Measurements from ENCODE around the gene GBX2. TPM values are rescaled to one million over a fixed set of nuclear protein-coding genes. Genes with fewer than 3 reads are reported as not detected.
"Not testable (repeated sequence)": the region's sequence is repeated elsewhere in the genome, so short reads cannot be mapped to it uniquely, and the experiment has no call there.

GBX2 gene
- total and polyA plus RNA-seq, 5 donors from 2014 or later, result not detected

- Histone ChIP-seq H3K27me3 (ENCODE audit: control insufficient read depth, insufficient read depth, low read length) (no peaks in the 10 kb centered on the region), H3K4me1 (ENCODE audit: control insufficient read depth, insufficient read depth, low read length, poor library complexity, severe bottlenecking) (no peaks in the 10 kb centered on the region), H3K36me3 (ENCODE audit: control insufficient read depth, insufficient read depth, low read length) (no peaks in the 10 kb centered on the region), H3K27ac (ENCODE audit: insufficient read depth, low read length, poor library complexity, severe bottlenecking) (no peak overlapping the region), H3K9me3 (ENCODE audit: control insufficient read depth in 2 of 2, low read length in 2 of 2) (peaks cover 0 to 4% of the 10 kb centered on the region in 2 experiments), H3K4me3 (ENCODE audit: low read depth, low read length) (no peak overlapping the region)
- H3K27ac Mint-ChIP-seq, result no peak overlapping the region
- DNase-seq, result no peak
- no peak for ATAC-seq (ENCODE audit: low read depth in 2 of 2)
- H3K4me3 Mint-ChIP-seq, result no peak overlapping the region
- peaks cover 0 to 14% (median 6%) of the 10 kb centered on the region in 7 donors for H3K9me3 Mint-ChIP-seq
- H3K36me3 Mint-ChIP-seq, result no peaks in the 10 kb centered on the region
- H3K4me1 Mint-ChIP-seq, result peaks cover 0 to 2% (median under 1%) of the 10 kb centered on the region in 4 donors
- peaks cover 24% of the 10 kb centered on the region for H3K27me3 Mint-ChIP-seq
These were observed 11.9 kb downstream of the GBX2 start for GRCh38 chr2:236156095-236156859.

GRCh38 chr2:236155406-236155805, 12.8 kb downstream of the GBX2 start:
- Mint-ChIP-seq H3K27ac (no peak overlapping the region), H3K4me3 (no peak overlapping the region), H3K4me1 (peaks cover 0 to 2% (median under 1%) of the 10 kb centered on the region in 4 donors), H3K36me3 (no peaks in the 10 kb centered on the region), H3K27me3 (peaks cover 20% of the 10 kb centered on the region), H3K9me3 (peaks cover 0 to 14% (median 8%) of the 10 kb centered on the region in 7 donors)
- Histone ChIP-seq H3K9me3 (ENCODE audit: control insufficient read depth in 2 of 2, low read length in 2 of 2) (peaks cover 0 to 4% of the 10 kb centered on the region in 2 experiments), H3K27ac (ENCODE audit: insufficient read depth, low read length, poor library complexity, severe bottlenecking) (no peak overlapping the region), H3K4me3 (ENCODE audit: low read depth, low read length) (no peak overlapping the region), H3K27me3 (ENCODE audit: control insufficient read depth, insufficient read depth, low read length) (no peaks in the 10 kb centered on the region), H3K36me3 (ENCODE audit: control insufficient read depth, insufficient read depth, low read length) (no peaks in the 10 kb centered on the region), H3K4me1 (ENCODE audit: control insufficient read depth, insufficient read depth, low read length, poor library complexity, severe bottlenecking) (no peaks in the 10 kb centered on the region)
- DNase-seq (no peak), ATAC-seq (ENCODE audit: low read depth in 2 of 2) (no peak)

- H3K9me3 ChIP-seq (ENCODE audit: control insufficient read depth in 2 of 2, low read length in 2 of 2), result no peaks in the 10 kb centered on the region
- Mint-ChIP-seq H3K4me3 (no peak overlapping the region), H3K27me3 (peaks cover 4% of the 10 kb centered on the region), H3K4me1 (no peaks in the 10 kb centered on the region), H3K36me3 (no peaks in the 10 kb centered on the region), H3K9me3 (peaks cover 0 to 4% (median 0%) of the 10 kb centered on the region in 7 donors), H3K27ac (no peak overlapping the region)
- no peak overlapping the region for H3K27ac ChIP-seq (ENCODE audit: insufficient read depth, low read length, poor library complexity, severe bottlenecking)
- H3K36me3 ChIP-seq (ENCODE audit: control insufficient read depth, insufficient read depth, low read length), result no peaks in the 10 kb centered on the region
- H3K27me3 ChIP-seq (ENCODE audit: control insufficient read depth, insufficient read depth, low read length), result peaks cover 3% of the 10 kb centered on the region
- no peak overlapping the region for H3K4me3 ChIP-seq (ENCODE audit: low read depth, low read length)
- DNase-seq (no peak), ATAC-seq (ENCODE audit: low read depth in 2 of 2) (no peak)
- H3K4me1 ChIP-seq (ENCODE audit: control insufficient read depth, insufficient read depth, low read length, poor library complexity, severe bottlenecking), result no peaks in the 10 kb centered on the region
These were observed 21.8 kb downstream of the GBX2 start for GRCh38 chr2:236146436-236146835.

- Histone ChIP-seq H3K27me3 (ENCODE audit: control insufficient read depth, insufficient read depth, low read length) (peaks cover 3% of the 10 kb centered on the region), H3K27ac (ENCODE audit: insufficient read depth, low read length, poor library complexity, severe bottlenecking) (no peak overlapping the region), H3K4me1 (ENCODE audit: control insufficient read depth, insufficient read depth, low read length, poor library complexity, severe bottlenecking) (no peaks in the 10 kb centered on the region), H3K9me3 (ENCODE audit: control insufficient read depth in 2 of 2, low read length in 2 of 2) (no peaks in the 10 kb centered on the region), H3K36me3 (ENCODE audit: control insufficient read depth, insufficient read depth, low read length) (no peaks in the 10 kb centered on the region), H3K4me3 (ENCODE audit: low read depth, low read length) (no peak overlapping the region)
- no peaks in the 10 kb centered on the region for H3K9me3 Mint-ChIP-seq
- DNase-seq (no peak), ATAC-seq (ENCODE audit: low read depth in 2 of 2) (no peak)
- H3K36me3 Mint-ChIP-seq, result no peaks in the 10 kb centered on the region
- H3K27me3 Mint-ChIP-seq, result peaks cover 12% of the 10 kb centered on the region
- no peaks in the 10 kb centered on the region for H3K4me1 Mint-ChIP-seq
- no peak overlapping the region for H3K4me3 Mint-ChIP-seq
- no peak overlapping the region for H3K27ac Mint-ChIP-seq
These were observed 24.4 kb downstream of the GBX2 start for GRCh38 chr2:236143811-236144210.

- H3K27ac Mint-ChIP-seq; H3K4me3 Mint-ChIP-seq; H3K27ac ChIP-seq (ENCODE audit: insufficient read depth, low read length, poor library complexity, severe bottlenecking); H3K9me3 ChIP-seq (ENCODE audit: control insufficient read depth in 2 of 2, low read length in 2 of 2); H3K36me3 Mint-ChIP-seq; H3K4me1 ChIP-seq (ENCODE audit: control insufficient read depth, insufficient read depth, low read length, poor library complexity, severe bottlenecking); H3K27me3 ChIP-seq (ENCODE audit: control insufficient read depth, insufficient read depth, low read length); H3K36me3 ChIP-seq (ENCODE audit: control insufficient read depth, insufficient read depth, low read length); H3K4me3 ChIP-seq (ENCODE audit: low read depth, low read length); H3K4me1 Mint-ChIP-seq; H3K9me3 Mint-ChIP-seq; DNase-seq; ATAC-seq (ENCODE audit: low read depth in 2 of 2): not testable (repeated sequence)
- H3K27me3 Mint-ChIP-seq, result peaks cover 12% of the 10 kb centered on the region
These were observed 26.6 kb downstream of the GBX2 start for GRCh38 chr2:236141616-236142015.

GRCh38 chr2:236137066-236137465, 31.1 kb downstream of the GBX2 start:
- H3K36me3 ChIP-seq (ENCODE audit: control insufficient read depth, insufficient read depth, low read length), result no peaks in the 10 kb centered on the region
- no peaks in the 10 kb centered on the region for H3K27me3 ChIP-seq (ENCODE audit: control insufficient read depth, insufficient read depth, low read length)
- no peak for ATAC-seq (ENCODE audit: low read depth in 2 of 2)
- H3K4me1 ChIP-seq (ENCODE audit: control insufficient read depth, insufficient read depth, low read length, poor library complexity, severe bottlenecking), result no peaks in the 10 kb centered on the region
- no peaks in the 10 kb centered on the region for H3K36me3 Mint-ChIP-seq
- no peaks in the 10 kb centered on the region for H3K4me1 Mint-ChIP-seq
- no peaks in the 10 kb centered on the region for H3K9me3 ChIP-seq (ENCODE audit: control insufficient read depth in 2 of 2, low read length in 2 of 2)
- no peak overlapping the region for H3K27ac Mint-ChIP-seq
- H3K4me3 ChIP-seq (ENCODE audit: low read depth, low read length), result no peak overlapping the region
- H3K4me3 Mint-ChIP-seq, result no peak overlapping the region
- H3K27me3 Mint-ChIP-seq, result peaks cover 8% of the 10 kb centered on the region
- H3K27ac ChIP-seq (ENCODE audit: insufficient read depth, low read length, poor library complexity, severe bottlenecking), result no peak overlapping the region
- DNase-seq, result no peak
- H3K9me3 Mint-ChIP-seq, result no peaks in the 10 kb centered on the region

- Histone ChIP-seq H3K4me1 (ENCODE audit: control insufficient read depth, insufficient read depth, low read length, poor library complexity, severe bottlenecking) (no peaks in the 10 kb centered on the region), H3K36me3 (ENCODE audit: control insufficient read depth, insufficient read depth, low read length) (no peaks in the 10 kb centered on the region), H3K9me3 (ENCODE audit: control insufficient read depth in 2 of 2, low read length in 2 of 2) (no peaks in the 10 kb centered on the region), H3K27me3 (ENCODE audit: control insufficient read depth, insufficient read depth, low read length) (no peaks in the 10 kb centered on the region), H3K27ac (ENCODE audit: insufficient read depth, low read length, poor library complexity, severe bottlenecking) (no peak overlapping the region), H3K4me3 (ENCODE audit: low read depth, low read length) (no peak overlapping the region)
- no peak overlapping the region for H3K4me3 Mint-ChIP-seq
- no peaks in the 10 kb centered on the region for H3K36me3 Mint-ChIP-seq
- peaks cover 8% of the 10 kb centered on the region for H3K27me3 Mint-ChIP-seq
- ATAC-seq (ENCODE audit: low read depth in 2 of 2) (no peak), DNase-seq (no peak)
- no peak overlapping the region for H3K27ac Mint-ChIP-seq
- no peaks in the 10 kb centered on the region for H3K9me3 Mint-ChIP-seq
- no peaks in the 10 kb centered on the region for H3K4me1 Mint-ChIP-seq
These were observed 31.6 kb downstream of the GBX2 start for GRCh38 chr2:236136538-236136937.

GRCh38 chr2:236133410-236134012, 34.7 kb downstream of the GBX2 start:
- no peak overlapping the region for H3K4me3 ChIP-seq (ENCODE audit: low read depth, low read length)
- ATAC-seq (ENCODE audit: low read depth in 2 of 2) (no peak), DNase-seq (no peak)
- no peaks in the 10 kb centered on the region for H3K36me3 ChIP-seq (ENCODE audit: control insufficient read depth, insufficient read depth, low read length)
- no peaks in the 10 kb centered on the region for H3K27me3 ChIP-seq (ENCODE audit: control insufficient read depth, insufficient read depth, low read length)
- Mint-ChIP-seq H3K4me3 (no peak overlapping the region), H3K27ac (no peak overlapping the region), H3K4me1 (no peaks in the 10 kb centered on the region), H3K27me3 (no peaks in the 10 kb centered on the region), H3K36me3 (no peaks in the 10 kb centered on the region), H3K9me3 (no peaks in the 10 kb centered on the region)
- no peaks in the 10 kb centered on the region for H3K9me3 ChIP-seq (ENCODE audit: control insufficient read depth in 2 of 2, low read length in 2 of 2)
- no peak overlapping the region for H3K27ac ChIP-seq (ENCODE audit: insufficient read depth, low read length, poor library complexity, severe bottlenecking)
- no peaks in the 10 kb centered on the region for H3K4me1 ChIP-seq (ENCODE audit: control insufficient read depth, insufficient read depth, low read length, poor library complexity, severe bottlenecking)
